ENCODE measurements around the gene RARB. TPM values are rescaled to one million over a fixed set of nuclear protein-coding genes. Genes with fewer than 3 reads are reported as not detected.

The RARB gene
- total RNA-seq, 3 donors from 2014 or later, result 1.2 to 8.7 (median 1.9) TPM

- DNase-seq (no peak), ATAC-seq (no peak)
- intact Hi-C loops (cut with DNase I, micrococcal nuclease), result no loop called here
- Histone ChIP-seq H3K36me3 (ENCODE audit: low read depth) (no peaks in the 10 kb centered on the region), H3K4me3 (no peak overlapping the region), H3K4me1 (ENCODE audit: low read depth) (no peaks in the 10 kb centered on the region), H3K9me3 (no peaks in the 10 kb centered on the region)
- TF ChIP-seq CTCF (IDR thresholded peaks at IDR 0.05), result no peak
Observed at GRCh38 chr3:25385807-25386460, 42.1 kb upstream of the RARB start.

GRCh38 chr3:25386686-25387255 lies 41.3 kb upstream of the RARB start:
- ATAC-seq (no peak), DNase-seq (no peak)
- intact Hi-C loops (cut with DNase I, micrococcal nuclease), result no loop called here

GRCh38 chr3:25390605-25391004 lies 37.5 kb upstream of the RARB start:
- TF ChIP-seq CTCF (IDR thresholded peaks at IDR 0.05), result no peak
- no peak overlapping the region for H3K4me3 ChIP-seq
- no peak for DNase-seq
- H3K4me1 ChIP-seq (ENCODE audit: low read depth), result no peaks in the 10 kb centered on the region
- no peaks in the 10 kb centered on the region for H3K9me3 ChIP-seq
- no peaks in the 10 kb centered on the region for H3K36me3 ChIP-seq (ENCODE audit: low read depth)
- no peak for ATAC-seq
- intact Hi-C loops (cut with DNase I, micrococcal nuclease), result no loop called here

More at GRCh38 chr3:25386686-25387255, 41.3 kb upstream of the RARB start:
- Histone ChIP-seq H3K9me3 (no peaks in the 10 kb centered on the region), H3K4me3 (no peak overlapping the region), H3K4me1 (ENCODE audit: low read depth) (no peaks in the 10 kb centered on the region), H3K36me3 (ENCODE audit: low read depth) (no peaks in the 10 kb centered on the region)
- TF ChIP-seq CTCF (IDR thresholded peaks at IDR 0.05), result no peak

GRCh38 chr3:25396251-25396650 lies 31.8 kb upstream of the RARB start:
- no peak for TF ChIP-seq CTCF (IDR thresholded peaks at IDR 0.05)

GRCh38 chr3:25396686-25397085 lies 31.4 kb upstream of the RARB start:
- intact Hi-C loops (cut with DNase I, micrococcal nuclease), result no loop called here

More at GRCh38 chr3:25396251-25396650, 31.8 kb upstream of the RARB start:
- Histone ChIP-seq H3K36me3 (ENCODE audit: low read depth) (no peaks in the 10 kb centered on the region), H3K4me1 (ENCODE audit: low read depth) (no peaks in the 10 kb centered on the region), H3K4me3 (no peak overlapping the region), H3K9me3 (no peaks in the 10 kb centered on the region)
- DNase-seq (no peak), ATAC-seq (no peak)
- intact Hi-C loops (cut with DNase I, micrococcal nuclease), result no loop called here

More at GRCh38 chr3:25396686-25397085, 31.4 kb upstream of the RARB start:
- Histone ChIP-seq H3K9me3 (no peaks in the 10 kb centered on the region), H3K36me3 (ENCODE audit: low read depth) (no peaks in the 10 kb centered on the region), H3K4me3 (no peak overlapping the region), H3K4me1 (ENCODE audit: low read depth) (no peaks in the 10 kb centered on the region)
- DNase-seq, result no peak
- ATAC-seq, result no peak
- TF ChIP-seq CTCF (IDR thresholded peaks at IDR 0.05), result no peak
